GM18508 (cell line): ENCODE results near the gene GNGT2.
"Not testable (repeated sequence)": the region's sequence is repeated elsewhere in the genome, so short reads cannot be mapped to it uniquely, and the experiment has no call there.

Experiments used
- ATAC-seq: cut with Tn5 transposase; IDR thresholded peaks from one replicate; pipeline ENCODE4 v1.9.1; 2021; ENCODE audit warnings: moderate number of reproducible peaks; ENCODE audit not compliant: insufficient read depth, unreplicated experiment

The GNGT2 gene

DNA sequence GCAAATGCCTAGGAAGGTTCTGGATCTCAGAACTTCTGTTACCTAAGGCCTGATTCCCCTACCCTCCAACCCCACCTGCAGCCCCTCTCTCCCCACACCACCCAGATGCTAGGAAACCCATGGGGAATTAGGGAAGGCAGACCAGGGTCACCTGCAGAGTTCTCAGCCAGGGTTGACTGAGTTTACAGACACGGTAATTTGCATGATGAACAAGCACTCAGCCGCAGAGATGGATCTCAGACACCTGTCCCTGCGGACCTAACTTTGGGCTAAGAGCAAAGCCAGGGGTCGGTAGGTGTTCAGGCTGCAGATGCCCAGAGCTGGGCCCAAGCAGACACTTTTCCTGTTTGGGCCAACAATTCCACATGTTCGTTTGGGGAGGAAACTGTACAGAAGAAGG, 3.0 kb upstream of the GNGT2 start:
- no peak for ATAC-seq

DNA sequence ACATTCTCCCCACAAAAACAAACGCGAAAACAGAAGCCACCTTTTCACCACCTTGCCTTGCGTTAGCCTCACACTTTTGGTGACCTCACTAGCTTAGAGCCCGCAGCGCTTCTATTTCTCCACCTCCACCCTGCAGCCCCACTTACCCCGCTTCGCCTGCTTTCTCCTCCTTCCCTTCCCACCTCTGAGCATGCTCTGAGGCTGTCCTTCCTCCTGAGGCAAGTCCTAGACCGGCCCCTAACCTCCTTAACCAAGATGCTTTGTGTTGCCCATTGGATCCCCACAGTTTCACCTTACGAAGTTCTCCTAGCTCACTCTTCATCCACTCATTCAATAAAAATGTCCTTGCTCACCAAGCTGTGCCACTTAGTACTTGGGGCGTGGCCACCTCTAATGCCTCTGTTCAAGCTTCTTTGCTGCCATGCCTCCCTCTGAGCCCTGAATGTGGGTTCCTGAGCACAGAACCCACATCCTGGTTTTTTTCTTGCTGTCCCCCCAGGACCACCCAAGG, 1.3 kb downstream of the GNGT2 start:
- ATAC-seq, result no peak

DNA sequence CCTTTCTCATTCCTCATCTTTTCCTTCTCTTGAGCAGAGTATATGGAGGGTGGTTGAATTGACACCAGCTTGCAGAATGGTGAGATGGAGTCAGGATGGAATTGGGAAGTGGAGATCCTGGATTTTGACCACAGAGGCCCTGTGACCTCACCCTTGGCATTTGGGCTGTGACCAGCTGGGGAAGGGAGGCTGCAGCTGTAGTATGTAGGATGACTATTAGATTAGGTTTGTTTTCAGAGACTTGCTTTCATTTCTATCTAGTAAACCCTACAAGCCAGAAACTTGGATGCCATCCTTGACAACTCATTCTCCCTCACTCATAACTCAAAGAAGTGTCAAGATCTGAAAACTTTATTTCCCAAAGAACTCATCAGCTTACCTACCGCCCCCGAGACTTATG, 5.9 kb downstream of the GNGT2 start:
- no peak for ATAC-seq

DNA sequence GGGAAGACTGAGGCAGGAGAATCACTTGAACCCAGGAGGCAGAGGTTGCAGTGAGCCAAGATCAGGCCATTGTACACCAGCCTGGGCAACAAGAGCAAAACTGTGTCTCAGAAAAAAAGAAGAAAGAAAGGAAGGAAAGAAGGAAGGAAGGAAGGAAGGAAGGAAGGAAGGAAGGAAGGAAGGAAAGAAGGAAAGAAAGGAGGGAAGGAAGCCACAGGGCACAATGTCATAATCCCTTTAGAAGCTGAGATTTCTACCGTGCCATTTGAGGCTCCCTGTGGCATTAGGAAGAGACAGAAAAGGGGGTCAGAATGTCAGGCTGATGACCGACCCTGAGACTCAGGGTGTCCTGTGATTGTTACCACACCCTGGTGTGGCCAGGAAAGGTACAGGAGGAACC, 6.6 kb downstream of the GNGT2 start:
- no peak for ATAC-seq

DNA sequence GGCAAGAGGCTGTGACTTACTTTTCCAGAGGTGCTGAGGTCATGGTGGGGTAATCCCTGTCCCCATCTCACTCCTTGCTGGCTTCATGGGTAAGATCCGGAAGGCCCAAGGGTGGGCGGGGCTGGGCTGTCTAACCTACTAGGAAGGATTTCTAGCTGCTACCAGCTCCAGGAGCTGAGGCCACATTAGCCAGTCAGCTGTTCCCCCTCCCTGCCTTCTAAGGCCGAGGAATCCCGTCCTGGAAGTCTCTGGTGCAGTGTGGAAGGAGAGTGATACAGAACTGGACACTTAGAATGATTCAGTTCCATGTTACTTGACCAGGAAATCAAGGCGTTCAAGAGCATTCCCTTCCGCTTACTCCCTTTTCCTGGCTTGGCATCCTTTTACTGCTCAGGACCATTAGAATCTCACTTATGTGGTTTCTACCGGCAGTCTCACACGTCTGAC, 8.9 kb downstream of the GNGT2 start:
- ATAC-seq, result no peak

DNA sequence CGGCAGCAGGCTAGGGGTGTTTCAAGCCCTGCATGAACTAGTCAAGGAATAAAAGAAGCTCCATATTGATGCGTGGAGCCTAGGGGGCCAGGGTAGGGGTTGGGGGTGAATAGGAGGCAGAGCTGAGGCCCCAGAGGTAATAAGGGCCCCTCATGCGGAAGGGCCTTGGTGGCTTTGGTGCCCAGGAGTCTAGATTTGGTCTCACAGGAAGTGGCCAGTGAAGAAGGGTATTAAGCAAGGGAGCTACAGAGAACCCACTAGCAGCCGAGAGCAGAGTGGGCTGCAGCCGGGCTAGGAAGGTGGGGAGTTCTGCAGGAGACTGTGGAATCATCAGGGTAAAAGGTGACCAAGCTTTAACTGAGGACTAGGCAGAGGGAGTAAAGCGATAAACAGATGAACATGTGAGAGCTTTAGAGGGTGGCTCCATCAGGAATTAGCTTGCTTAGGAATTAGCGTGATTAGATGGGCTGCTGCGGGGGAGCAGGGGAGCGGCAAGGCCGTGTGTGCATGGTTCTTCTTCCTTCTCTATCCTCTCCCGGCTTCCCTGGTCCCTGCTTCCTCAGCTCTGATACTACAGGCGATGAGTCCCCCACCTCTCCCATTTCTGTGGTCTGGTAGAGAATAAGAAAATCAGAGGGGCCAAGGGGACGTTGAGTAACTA, 9.8 kb downstream of the GNGT2 start:
- no peak for ATAC-seq

DNA sequence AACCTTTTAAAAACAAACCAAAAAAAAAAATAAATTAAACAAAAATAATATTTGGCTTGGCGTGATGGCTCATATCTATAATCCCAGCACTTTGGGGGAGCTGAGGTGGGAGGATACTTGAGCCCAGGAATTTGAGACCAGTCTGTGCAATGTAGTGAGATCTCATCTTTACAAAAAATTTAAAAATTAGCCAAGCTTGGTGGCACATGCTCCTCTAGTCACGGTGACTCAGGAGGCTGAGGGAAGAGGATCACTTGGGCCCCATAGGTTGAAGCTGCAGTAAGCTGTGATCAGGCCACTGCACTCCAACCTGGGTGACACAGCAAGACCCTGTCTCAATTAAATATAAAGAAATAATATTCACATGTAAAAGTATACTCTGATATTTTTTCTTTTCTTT, 12.2 kb downstream of the GNGT2 start:
- ATAC-seq, result no peak

DNA sequence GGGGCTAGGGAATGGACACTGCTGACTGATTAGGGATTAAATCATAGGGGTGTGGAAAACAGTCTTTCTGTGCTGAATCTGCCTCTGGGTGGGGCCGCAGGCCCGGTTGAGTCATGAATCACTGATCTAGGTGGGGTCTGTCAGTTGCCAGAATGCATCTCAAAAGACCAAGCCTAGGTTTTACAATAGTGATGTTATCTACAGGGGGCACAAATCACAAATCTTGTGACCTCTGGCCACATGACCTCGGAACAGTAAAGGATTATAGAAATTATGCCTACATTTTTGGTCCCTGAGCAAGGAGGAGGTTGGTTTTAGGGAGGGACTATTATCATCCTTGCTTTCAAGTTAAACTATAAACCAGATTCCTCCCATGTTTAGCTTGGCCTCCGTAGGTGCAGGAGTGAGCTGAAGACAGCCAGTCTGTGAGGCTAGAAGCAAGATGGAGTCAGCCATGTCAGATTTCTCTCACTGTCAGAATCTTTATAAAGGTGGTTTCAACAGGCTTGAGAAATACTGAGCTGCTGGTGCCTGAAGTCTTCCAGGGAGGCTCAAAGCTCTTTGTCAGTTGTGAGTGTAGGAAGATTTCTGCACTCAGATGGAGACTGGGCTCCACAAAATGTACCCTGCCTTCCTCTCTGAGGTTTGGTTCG, 12.9 kb downstream of the GNGT2 start:
- ATAC-seq, result no peak

DNA sequence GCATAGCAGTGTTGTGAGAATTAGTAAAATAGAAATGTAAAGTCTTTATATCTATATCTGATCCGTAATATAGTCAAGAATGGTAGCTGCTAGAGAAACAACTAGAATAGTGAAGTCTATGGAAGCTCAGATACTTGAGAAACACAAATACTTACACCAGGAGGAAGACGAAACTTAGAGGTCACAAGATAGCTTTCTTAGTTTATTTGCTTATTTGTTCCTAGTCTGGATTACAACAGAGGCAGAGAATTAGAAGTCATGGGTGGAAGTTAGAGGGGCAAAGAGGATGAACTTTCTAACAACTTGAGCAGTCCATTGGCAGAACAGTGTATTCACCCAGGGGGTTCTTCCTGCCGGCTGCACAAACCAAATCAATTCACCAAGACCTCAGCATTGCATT, 13.9 kb downstream of the GNGT2 start:
- no peak for ATAC-seq

DNA sequence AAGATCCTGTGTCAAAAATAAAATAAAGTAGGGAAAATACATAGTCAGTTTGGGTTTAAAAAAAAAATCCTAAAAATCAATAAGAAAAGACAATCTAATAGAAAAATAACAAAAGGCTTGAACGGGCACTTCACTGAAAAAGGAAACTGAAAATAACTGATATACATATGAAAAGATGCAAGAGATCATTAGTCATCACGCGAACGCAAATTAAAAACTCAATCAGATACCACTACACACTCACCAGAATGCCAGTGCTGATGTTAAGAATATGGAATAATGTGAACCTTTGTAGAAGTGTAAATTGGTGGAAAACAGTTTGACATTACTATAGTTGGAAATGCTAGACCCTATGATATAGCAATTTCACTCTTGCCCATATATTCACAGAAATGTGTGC, 14.6 kb downstream of the GNGT2 start:
- ATAC-seq, result no peak

DNA sequence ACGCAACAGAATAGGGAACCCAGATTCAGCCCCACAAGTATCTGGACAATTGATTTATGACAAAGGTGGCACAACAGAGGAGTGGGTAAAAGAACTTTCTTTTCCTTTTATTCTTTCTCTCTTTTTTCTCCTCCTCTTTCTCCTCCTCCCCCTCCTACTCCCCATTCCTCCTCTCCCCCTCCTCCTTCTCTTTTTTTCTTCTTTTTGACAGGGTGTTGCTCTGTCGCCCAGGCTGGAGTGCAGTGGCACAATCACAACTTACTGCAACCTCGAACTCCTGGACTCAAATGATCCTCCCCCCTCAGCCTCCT, 16.1 kb downstream of the GNGT2 start:
- ATAC-seq, result no peak

DNA sequence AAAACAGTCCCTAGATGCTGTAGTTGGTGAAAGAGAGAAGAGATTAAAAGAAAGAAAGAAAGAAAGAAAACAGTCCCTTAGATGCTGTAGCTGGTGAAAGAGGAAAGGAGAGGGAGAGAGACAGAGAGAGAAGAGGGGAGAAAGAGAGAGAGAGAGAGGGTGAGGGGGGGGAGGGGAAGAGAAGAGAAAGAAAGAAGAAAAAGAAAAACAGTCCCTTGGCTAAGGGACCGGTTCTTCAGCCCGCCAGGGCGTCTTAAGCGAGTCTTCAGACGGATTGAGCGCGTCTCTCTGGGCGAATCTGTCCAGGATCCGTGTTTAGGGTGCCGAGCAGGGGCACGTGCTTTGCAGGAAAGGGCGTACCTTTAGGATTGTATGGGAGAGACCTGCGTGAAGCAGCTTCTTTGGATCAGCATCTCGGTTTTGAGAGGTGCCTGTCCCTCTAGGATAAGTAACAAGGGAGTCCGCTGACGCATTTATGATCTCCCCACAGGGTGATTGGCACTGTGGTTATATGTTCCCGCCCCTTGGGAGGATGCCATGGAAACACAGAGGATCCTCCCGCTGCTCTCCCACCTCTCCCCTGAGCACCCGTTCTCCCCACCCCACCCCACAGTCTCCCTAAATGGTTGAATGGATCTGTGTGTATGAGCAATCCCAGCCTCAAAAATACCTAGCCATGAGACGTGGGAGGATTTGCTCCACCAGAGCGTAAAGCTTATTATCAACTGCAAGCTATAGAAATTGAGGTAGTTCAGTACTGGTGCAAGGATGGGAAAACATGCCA, 16.7 kb downstream of the GNGT2 start:
- no peak for ATAC-seq

DNA sequence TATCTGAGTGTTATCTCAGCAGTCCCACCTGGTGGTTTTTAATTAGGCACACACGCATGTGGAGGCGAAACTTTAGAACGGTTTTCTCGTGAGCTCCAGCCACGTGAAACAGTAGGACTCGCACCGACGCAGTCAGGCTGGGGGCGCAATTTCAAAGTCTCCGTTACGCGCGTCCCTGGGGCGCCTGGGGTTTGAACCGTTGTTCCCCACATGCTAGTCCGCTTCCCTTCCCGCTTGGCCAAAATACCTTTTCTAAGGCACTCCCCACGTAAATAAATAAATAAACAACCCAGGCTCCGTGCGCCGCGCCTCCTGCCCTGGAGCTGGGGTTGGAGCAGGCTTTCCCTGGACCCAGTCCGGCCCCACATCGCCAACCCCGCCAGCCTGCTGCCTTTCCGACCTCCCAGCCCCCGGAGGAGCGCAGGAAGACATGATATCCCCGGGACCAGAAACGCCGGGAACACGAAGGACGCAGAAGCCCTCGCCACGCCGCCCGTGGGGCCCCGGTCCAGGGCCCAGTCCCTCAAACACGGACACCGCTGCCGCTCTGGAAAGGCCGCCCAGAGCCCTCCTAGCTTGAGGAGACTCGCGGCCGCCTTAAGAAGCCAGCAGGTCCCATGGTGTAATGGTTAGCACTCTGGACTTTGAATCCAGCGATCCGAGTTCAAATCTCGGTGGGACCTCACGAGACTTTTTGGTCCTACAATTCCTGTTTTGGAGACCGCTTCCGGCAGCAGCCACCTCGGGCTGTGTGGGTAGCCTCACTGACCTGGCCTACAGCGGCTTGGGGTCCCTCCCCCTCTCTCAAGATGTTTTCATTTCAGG, 18.2 kb downstream of the GNGT2 start:
- ATAC-seq, result no peak

DNA sequence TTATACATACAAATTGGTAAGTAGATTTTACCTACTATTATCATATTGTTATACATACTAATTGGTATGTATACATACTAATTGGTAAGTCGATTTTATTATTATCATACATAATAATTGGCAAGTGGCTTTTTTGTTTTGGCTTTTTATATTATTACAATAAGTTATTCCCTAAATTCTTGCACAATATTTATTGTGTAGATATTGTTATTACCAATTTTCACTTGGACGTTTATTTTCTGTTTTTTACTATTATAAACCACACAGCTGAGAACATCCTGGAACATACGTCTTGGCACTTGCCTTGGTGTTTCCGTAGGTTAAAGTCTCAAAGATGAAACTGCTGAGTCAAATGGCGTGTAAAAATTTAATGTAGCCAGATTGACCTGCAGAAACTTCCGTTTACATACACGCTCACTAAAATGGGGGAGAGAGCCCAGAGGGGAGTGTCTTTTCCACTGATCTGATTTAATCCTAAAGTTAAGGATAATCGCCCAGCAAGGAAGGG, 18.9 kb downstream of the GNGT2 start:
- no peak for ATAC-seq

DNA sequence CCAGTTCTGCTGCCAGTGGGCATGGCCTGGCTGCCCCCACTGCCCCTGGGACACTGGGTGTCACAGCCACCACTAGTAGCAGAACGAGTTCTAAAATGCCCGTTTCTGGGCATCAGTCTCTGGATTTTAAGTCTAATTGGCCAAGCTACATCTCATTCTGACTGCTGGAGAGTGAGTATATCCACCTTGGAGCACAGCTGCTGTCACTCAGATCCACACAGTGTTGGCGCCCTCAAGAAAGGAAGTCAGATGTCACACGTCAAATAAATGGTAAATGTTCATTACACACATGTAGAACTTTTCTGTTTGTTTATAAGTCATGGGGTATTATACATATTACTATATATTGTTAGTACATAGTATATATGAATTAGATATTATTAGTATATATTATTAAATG, 19.4 kb downstream of the GNGT2 start:
- no peak for ATAC-seq

DNA sequence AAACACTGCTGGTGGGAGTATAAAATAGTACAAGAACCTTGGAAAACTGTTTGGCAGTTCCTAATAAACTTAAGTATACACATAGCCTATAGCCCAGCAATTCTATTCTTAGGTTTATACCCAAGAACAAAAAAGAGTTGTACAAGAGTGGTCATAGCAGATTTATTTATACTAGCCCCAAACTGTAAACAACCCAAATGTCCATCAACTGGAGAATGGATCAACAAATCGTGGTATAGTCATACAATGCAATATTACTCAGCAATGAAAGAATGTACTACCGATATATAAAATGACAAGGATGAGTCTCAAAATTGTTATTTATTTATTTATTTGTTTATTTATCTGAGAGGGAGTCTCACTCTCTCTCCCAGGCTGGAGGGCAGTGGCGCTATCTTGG, 23.1 kb downstream of the GNGT2 start:
- ATAC-seq, result no peak

DNA sequence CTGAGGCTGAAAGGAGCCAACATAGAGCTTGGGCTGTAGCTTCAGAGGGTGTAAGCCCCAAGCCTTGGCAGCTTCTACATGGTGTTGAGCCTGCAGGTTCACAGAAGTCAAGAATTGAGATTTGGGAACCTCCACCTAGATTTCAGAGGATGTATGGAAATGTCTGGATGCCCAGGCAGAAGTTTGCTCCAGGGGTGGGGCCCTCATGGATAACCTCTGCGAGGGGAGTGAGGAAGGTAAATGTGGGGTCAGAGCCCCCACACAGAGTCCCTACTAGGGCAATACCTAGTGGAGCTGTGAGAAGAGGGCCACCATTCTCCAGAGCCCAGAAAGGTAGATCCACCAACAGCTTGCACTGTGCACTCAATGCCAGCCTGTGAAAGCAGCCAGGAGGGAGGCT, 25.0 kb downstream of the GNGT2 start:
- ATAC-seq, result not testable (repeated sequence)

DNA sequence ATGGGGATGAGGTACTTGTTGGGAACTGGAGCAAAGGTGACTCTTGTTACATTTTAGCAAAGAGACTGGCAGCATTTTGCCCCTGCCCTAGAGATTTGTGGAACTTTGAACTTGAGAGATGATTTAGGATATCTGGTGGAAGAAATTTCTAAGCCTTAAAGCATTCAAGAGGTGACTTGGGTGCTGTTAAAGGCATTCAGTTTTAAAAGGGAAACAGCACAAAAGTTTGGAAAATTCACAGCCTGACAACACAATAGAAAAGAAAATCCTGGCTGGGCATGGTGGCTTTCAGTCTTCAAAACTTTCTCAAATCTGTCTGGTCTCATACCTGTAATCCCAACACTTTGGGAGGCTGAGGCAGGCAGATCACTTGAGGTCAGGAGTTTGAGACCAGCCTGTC, 25.9 kb downstream of the GNGT2 start:
- not testable (repeated sequence) for ATAC-seq

DNA sequence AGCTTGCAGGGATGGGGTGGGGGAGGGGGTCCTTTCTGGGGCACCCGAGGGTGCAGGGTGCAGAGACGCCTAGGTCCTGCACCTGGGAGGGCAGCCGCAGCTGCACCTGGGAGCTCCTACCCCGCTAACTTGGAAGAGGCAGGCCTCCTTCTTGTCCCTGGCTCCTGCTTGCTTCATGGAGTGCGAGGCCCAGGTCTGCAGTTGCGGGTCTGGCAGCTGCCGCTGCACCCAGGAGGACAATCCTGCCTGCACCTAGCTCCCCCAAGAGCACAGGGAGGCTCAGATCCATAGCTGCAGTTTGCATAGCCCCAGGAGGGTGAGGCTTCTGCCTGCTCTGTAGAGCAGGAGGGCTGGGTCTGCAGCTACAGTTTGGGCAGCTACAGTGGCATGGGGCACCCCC, 26.6 kb downstream of the GNGT2 start:
- ATAC-seq, result no peak

DNA sequence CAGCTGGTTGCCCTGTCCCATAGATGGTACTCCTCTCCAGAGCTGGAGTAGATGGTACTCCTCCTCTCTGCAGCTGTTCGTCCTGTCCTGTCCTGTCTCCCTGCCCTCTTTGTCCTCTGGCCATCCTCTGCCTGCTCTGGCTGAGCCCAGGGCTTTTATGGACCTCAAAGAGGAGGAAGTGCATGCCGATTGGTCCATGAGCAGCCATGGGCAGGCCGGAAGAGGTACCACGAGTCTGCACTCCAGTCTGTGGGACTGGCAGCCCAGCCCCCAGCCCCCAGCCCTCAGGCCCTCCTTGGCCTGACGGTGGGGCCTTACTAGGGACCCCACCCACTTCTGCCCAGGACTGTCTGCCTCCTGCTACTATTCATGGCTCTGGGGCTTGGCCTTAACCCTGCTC, 27.0 kb downstream of the GNGT2 start:
- ATAC-seq, result no peak
